K562 (cell line): ENCODE measurements around the gene PSMD8. TPM values are rescaled to one million over a fixed set of nuclear protein-coding genes. Genes with fewer than 3 reads are reported as not detected.

Experiments
- BCL6 ChIP-seq: fragments of 250-450 bp; sonication (Bioruptor Pico); IDR thresholded peaks from 2 replicates; pipeline ENCODE4 v1.4.0; 2020
- BRD4 ChIP-seq: fragments of 200-600 bp; sonication (generic); IDR thresholded peaks from 2 replicates; pipeline ENCODE4 v1.6.1; 2017; ENCODE audit warnings: inconsistent platforms
- DDX20 ChIP-seq: fragments of 450-650 bp; IDR thresholded peaks from 2 replicates; pipeline ENCODE4 v1.6.1; 2016; ENCODE audit warnings: missing genetic modification characterization, low read depth, mild to moderate bottlenecking, missing compliant biosample characterization, moderate library complexity
- EGR1 ChIP-seq: fragments of 450-650 bp; conservative IDR thresholded peaks from 2 replicates; pipeline ENCODE4 v1.6.1; 2017; ENCODE audit warnings: mild to moderate bottlenecking
- FOXK2 ChIP-seq, 2 experiments: fragments of 450-650 bp; IDR thresholded peaks in 1 of 2; conservative IDR thresholded peaks in 1 of 2; 2 replicates each; pipeline ENCODE4 v1.6.1; 2016; ENCODE audit warnings: low read depth in 2 of 2, mild to moderate bottlenecking in 1 of 2
- HNRNPLL ChIP-seq: fragments of 200-400 bp; formaldehyde crosslinking; IDR thresholded peaks from 2 replicates; pipeline ENCODE4 v1.6.1; 2017; ENCODE audit warnings: low read length, low read depth, mild to moderate bottlenecking; ENCODE audit not compliant: poor library complexity, severe bottlenecking
- IFI16 ChIP-seq: fragments of 250-450 bp; sonication (Bioruptor Pico); IDR thresholded peaks from 2 replicates; pipeline ENCODE4 v2.1.2; 2022; ENCODE audit warnings: mild to moderate bottlenecking, inconsistent platforms
- MTA2 ChIP-seq: fragments of 450-650 bp; IDR thresholded peaks from 2 replicates; pipeline ENCODE4 v1.6.1; 2016; ENCODE audit warnings: low read depth
- SMAD4 ChIP-seq: fragments of 250-450 bp; sonication (Bioruptor Pico); conservative IDR thresholded peaks from 2 replicates; pipeline ENCODE4 v1.8.0; 2021; ENCODE audit warnings: inconsistent platforms, mild to moderate bottlenecking, moderate library complexity
- ZNF174 ChIP-seq: fragments of 250-450 bp; sonication (Bioruptor Pico); IDR thresholded peaks from 2 replicates; pipeline ENCODE4 v1.4.0; 2020; ENCODE audit warnings: mild to moderate bottlenecking
- ZNF696 ChIP-seq: fragments of 250-450 bp; sonication (Bioruptor Pico); conservative IDR thresholded peaks from 2 replicates; pipeline ENCODE4 v1.4.0; 2020; ENCODE audit warnings: mild to moderate bottlenecking, moderate library complexity
- ZNF75A ChIP-seq: fragments of 450-650 bp; formaldehyde crosslinking; IDR thresholded peaks from 2 replicates; pipeline ENCODE4 v1.4.0; 2020; ENCODE audit warnings: mild to moderate bottlenecking
- ZNF766 ChIP-seq: fragments of 200-800 bp; sonication (Bioruptor generic); conservative IDR thresholded peaks from 2 replicates; pipeline ENCODE4 v1.6.1; 2016; ENCODE audit warnings: missing genetic modification characterization, missing compliant biosample characterization
- polyA plus RNA-seq, 8 experiments: library from polyadenylated mRNA; depleted of rRNA in 4 of 8; stranded (reverse) in 5 of 8; unstranded in 3 of 8; fragments of >200 nt; fragmentation: Nextera tagmentation in 2 of 8; fragmentation: Illumina TruSeq in 1 of 8; extraction: Ambion mirVana in 2 of 8; extraction: Trizol in 1 of 8; gene quantifications; 2 replicates each; pipeline versions ENCODE4 v1.2.1 to v1.2.3, GENCODE V29; 2011 to 2014; ENCODE audit warnings: inconsistent platforms in 1 of 8, missing spikeins in 1 of 8
- total RNA-seq, 7 experiments: library from RNA; depleted of rRNA in 6 of 7; stranded (reverse); fragments of >200 nt in 6 of 7; fragmentation: Illumina TruSeq in 2 of 7; extraction: Trizol in 2 of 7; gene quantifications; 2 replicates each; pipeline versions ENCODE4 v1.2.1 to v1.2.3, GENCODE V29; 2011 to 2021; ENCODE audit warnings: low replicate concordance in 1 of 7
- TF ChIP-seq, protein P1 (sequence below), 2 experiments: fragments of 250-450 bp in 1 of 2; fragments of 450-650 bp in 1 of 2; sonication (Bioruptor Pico) in 1 of 2; IDR thresholded peaks; 2 replicates each; pipeline versions ENCODE4 v1.6.1 to v1.8.0; 2016 to 2021; ENCODE audit warnings: mild to moderate bottlenecking in 2 of 2, moderate library complexity in 2 of 2, missing compliant biosample characterization in 1 of 2, missing genetic modification characterization in 1 of 2
- TF ChIP-seq, protein P2 (sequence below): sonication (generic); formaldehyde crosslinking; IDR thresholded peaks from 2 replicates; pipeline ENCODE4 v1.8.1; 2023; ENCODE audit warnings: mild to moderate bottlenecking, missing genetic modification reagents
- TF ChIP-seq, protein P3 (sequence below): fragments of 450-650 bp; IDR thresholded peaks from 2 replicates; pipeline ENCODE4 v1.6.1; 2016; ENCODE audit warnings: borderline replicate concordance

PSMD8 gene
- total and polyA plus RNA-seq, 9 of the 15 experiments (the other 6 are each of a cell fraction or from before 2014, with no cell fraction given) = 130 to 583 (median 315) TPM

DNA sequence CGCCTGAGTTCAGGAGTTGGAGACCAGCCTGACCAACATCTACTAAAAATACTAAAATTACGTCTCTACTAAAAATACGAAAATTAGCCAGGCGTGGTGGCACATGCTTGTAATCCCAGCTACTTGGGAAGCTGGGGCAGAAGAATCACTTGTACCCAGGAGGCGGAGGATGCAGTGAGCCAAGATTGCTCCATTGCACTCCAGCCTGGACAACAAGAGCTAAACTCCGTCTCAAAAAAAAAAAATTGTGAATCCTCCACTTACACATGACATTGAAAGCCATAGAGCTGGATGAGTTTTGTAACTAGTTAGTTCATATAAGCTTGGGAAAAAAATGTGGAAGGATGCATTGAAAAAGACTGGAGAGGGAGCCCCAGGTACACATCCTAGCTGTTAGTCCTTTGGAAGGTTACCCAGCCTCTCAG, 452 bp upstream of the PSMD8 start (continued):
- TF ChIP-seq, protein P1, sequence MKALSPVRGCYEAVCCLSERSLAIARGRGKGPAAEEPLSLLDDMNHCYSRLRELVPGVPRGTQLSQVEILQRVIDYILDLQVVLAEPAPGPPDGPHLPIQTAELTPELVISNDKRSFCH (CRISPR knock-in tag; IDR thresholded peaks at IDR 0.05) = no peak
- TF ChIP-seq, protein P1 (tag; IDR thresholded peaks at IDR 0.05) = peak; percentile 10; the same call in 1 of the 2 replicates
- no peak for TF ChIP-seq DDX20 (tag)
- TF ChIP-seq FOXK2 (conservative IDR thresholded peaks at IDR 0.05 in 1 of 2, IDR thresholded peaks at IDR 0.05 in 1 of 2; ENCODE audit: low read depth in 2 of 2) = 0 out of 4 replicates have a peak, but pooled peaks of 1 of the 2 experiments have one; percentile 5
- TF ChIP-seq IFI16 = no peak
- TF ChIP-seq, protein P2, sequence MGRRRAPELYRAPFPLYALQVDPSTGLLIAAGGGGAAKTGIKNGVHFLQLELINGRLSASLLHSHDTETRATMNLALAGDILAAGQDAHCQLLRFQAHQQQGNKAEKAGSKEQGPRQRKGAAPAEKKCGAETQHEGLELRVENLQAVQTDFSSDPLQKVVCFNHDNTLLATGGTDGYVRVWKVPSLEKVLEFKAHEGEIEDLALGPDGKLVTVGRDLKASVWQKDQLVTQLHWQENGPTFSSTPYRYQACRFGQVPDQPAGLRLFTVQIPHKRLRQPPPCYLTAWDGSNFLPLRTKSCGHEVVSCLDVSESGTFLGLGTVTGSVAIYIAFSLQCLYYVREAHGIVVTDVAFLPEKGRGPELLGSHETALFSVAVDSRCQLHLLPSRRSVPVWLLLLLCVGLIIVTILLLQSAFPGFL (CRISPR knock-in tag) = no peak
- no peak for TF ChIP-seq ZNF766 (CRISPR knock-in tag)
- TF ChIP-seq ZNF696 (CRISPR knock-in tag) = 0 out of 2 replicates have a peak, but pooled peaks have one; percentile 51
- 0 out of 2 replicates have a peak, but pooled peaks have one; percentile 45 for TF ChIP-seq ZNF75A
- no peak for TF ChIP-seq BRD4
- TF ChIP-seq MTA2 = no peak
- no peak for TF ChIP-seq EGR1
- no peak for TF ChIP-seq ZNF174
- no peak; the same call in 1 of the 2 replicates for TF ChIP-seq SMAD4 (CRISPR knock-in tag)
- TF ChIP-seq BCL6 (CRISPR knock-in tag) = 0 out of 2 replicates have a peak, but pooled peaks have one; percentile 27
- TF ChIP-seq HNRNPLL = no peak
- TF ChIP-seq, protein P3, sequence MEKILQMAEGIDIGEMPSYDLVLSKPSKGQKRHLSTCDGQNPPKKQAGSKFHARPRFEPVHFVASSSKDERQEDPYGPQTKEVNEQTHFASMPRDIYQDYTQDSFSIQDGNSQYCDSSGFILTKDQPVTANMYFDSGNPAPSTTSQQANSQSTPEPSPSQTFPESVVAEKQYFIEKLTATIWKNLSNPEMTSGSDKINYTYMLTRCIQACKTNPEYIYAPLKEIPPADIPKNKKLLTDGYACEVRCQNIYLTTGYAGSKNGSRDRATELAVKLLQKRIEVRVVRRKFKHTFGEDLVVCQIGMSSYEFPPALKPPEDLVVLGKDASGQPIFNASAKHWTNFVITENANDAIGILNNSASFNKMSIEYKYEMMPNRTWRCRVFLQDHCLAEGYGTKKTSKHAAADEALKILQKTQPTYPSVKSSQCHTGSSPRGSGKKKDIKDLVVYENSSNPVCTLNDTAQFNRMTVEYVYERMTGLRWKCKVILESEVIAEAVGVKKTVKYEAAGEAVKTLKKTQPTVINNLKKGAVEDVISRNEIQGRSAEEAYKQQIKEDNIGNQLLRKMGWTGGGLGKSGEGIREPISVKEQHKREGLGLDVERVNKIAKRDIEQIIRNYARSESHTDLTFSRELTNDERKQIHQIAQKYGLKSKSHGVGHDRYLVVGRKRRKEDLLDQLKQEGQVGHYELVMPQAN = 0 out of 2 replicates have a peak, but pooled peaks have one; percentile 44
- TF ChIP-seq, all 486 proteins: peak for 16
